Left renal pelvis (tissue), 4 donors: Measurements from ENCODE around the gene MTCL1. TPM values are rescaled to one million over a fixed set of nuclear protein-coding genes. Genes with fewer than 3 reads are reported as not detected.
"Not testable (repeated sequence)": the region's sequence is repeated elsewhere in the genome, so short reads cannot be mapped to it uniquely, and the experiment has no call there.

Source experiments
- DNase-seq, 4 donors: peaks; one replicate each; pipeline ENCODE4 v3.0.0-alpha.2; 2013; ENCODE audit warnings: low read depth in 4 of 4, low spot score in 3 of 4
- polyA plus RNA-seq, 4 donors: library from polyadenylated mRNA; unstranded; fragments of 120-200 nt; gene quantifications; one replicate each; pipeline ENCODE4 v1.2.1, GENCODE V29; 2013; ENCODE audit not compliant: insufficient read length in 4 of 4

MTCL1 gene
- polyA plus RNA-seq, 4 donors, result 16.1 to 35.9 (median 26.9) TPM

DNA sequence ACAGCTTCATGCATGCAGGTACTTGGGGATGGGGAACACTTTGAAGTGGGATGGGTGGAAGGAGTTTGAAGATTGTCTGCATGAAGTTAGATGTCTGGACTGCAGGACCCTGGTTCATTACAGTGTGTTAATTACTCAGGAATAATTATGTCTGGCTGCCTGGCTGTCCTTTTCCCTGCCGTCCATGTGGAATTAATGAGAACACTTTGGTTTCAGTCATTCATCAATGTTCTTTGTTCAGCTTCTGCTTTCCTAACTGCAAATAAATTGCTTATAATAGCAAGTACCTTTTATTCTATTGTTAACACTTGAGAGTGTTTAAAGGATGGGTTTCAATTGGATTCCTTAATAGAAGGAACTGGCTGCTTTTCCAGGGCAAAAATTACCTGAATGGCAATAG lies 35.8 kb downstream of the MTCL1 start:
- no peak for DNase-seq

DNA sequence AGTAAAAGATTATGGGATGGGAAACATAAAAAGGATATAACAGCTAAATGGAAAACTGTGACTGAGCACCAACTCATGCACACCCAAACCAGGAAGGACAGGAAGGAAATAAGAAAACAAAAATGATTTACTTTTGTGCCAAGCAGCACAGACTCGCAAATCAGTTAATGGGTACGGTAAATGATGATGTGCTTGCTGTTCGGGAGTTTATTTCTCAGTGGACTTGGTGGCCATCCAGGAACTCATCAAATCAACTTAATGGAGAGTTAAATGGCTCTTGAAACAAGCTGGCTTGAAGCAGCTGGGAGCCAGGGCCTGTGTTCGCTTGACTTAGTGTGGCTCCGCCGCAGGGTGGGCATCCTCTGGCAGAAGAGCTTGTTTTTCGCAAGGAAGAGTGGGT lies 36.2 kb downstream of the MTCL1 start:
- no peak for DNase-seq

DNA sequence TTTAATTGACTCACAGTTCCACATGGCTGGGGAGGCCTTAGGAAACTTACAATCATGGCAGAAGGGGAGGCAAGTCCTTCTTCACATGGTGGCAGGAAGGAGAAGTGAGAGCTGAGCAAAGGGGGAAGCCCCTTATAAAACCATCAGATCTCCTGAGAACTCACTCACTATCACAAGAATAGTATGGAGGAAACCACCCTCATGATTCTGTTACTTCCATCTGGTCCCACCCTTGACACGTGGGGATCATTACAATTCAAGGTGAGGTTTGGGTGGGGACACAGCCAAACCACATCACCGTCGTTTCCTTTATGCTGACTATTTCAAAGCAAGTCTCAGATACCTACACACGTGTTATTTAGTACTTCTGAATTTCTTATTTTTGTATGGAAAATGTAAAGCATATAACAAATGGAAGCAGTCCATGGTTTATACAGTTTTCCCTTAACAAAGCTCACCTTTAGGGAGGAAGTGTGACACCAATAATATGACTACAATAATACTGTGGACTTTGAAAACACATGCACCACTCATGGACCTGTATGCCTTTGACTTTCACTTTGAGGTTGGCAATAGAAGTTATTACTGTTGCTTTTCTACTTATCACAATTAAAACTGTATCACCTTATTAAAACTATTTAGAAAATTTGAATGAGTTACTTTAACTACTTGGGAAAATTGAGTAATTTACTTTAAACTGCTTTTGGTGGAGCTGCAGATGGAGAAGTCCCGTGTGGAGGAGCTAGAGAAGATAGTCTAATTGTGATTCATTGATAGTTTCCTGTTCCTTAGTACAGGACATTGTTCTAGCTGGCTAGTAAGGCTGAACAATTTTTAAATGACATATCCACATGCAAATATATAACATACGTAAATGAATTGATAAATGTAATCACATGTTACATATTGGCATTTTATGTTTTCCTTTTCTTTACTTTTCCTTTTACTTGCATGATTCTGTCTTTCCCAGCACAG lies 37.3 kb downstream of the MTCL1 start:
- no peak for DNase-seq

DNA sequence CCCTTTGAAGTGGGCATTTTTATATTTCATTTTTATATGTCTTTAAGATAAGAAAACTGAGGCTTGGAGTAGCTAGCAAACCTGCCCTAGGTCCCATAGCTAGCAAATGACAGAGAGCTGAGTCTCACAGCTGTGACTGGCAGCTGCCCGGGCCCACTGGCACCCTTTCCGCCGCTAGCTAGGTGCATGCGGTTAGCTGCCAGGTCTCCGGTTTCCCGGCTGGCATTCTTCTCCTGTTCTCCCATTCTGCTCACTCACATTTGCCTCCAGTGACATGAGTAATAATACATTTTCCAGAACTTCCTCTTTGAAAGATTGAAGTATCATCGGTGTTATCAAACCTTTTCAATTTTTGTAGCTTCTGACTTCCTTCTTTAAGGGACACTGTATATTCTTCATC lies 38.7 kb downstream of the MTCL1 start:
- no peak for DNase-seq

GRCh38 chr18:8744656-8745055 lies 39.3 kb downstream of the MTCL1 start:
- DNase-seq, result no peak

DNA sequence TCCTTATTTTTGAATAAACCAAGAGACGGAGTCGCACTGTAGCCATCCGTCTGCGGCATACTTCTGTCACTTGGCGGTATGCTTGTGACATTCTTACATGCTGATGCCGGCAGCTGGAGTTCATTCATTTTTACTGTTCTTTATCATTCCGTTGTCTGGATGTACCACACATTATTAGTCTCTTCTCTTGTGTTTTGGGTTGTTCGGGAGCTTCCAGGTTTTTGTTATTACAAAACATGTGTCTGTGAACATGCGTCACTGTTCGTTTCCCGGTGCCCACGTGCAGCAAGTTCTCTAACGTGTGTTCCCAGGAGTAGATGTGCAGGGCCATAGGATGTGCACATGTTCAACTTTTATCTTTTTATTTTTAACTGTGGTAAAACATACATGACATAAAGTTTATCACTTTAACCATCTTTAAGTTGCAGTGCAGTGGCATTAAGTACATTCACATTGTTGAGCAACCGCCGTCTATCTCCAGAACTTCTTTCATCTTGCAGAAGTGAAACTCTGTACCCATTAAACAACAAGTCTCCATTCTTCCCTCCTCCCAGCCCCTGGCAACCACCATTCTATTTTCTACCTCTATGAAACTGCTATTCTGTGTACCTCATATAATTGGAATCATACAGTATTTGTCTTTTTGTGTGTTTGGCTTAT lies 40.1 kb downstream of the MTCL1 start:
- DNase-seq, result no peak

GRCh38 chr18:8747440-8747937 lies 42.1 kb downstream of the MTCL1 start:
- DNase-seq, result no peak

DNA sequence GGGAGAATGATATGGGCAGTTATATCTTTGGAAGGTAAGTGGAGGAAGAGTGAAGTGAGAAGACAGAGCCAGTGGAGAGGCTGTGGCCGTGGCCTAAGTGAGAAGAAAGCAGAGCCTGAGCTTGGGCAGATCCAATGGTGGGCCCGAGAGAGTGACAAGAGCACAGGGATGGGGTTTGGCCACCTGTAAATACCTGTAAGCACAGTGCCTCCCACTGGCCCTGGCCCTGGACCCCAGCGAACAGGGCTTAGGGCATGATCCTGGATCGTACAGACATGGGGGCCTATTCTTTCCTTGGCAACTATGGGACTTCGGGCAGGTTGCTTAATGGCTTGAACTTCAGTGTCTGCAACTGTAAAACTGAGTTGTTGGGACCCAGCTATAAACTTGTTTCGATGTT lies 44.1 kb downstream of the MTCL1 start:
- DNase-seq, result no peak

- no peak for DNase-seq
Measured at GRCh38 chr18:8750954-8751415, 45.6 kb downstream of the MTCL1 start.

DNA sequence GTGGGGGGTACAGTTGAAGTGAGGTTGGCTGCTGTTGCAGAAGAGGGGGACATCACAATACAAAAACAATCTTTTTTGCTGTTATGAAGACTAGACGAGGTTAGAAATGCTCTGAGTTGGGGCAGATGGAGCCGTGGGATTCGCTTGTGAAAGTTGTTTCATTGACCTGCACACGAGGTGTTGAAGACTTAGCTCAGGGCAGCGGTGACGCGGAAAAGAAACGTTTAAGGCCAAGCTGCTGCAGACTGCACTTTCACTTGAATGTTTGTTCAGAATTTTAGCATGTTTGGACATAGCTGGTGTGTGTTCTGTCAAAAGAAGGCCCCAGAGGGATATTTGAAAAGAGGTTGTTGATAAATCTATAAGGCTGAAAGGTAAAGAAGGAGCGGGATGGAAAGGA lies 46.3 kb downstream of the MTCL1 start:
- no peak for DNase-seq

DNA sequence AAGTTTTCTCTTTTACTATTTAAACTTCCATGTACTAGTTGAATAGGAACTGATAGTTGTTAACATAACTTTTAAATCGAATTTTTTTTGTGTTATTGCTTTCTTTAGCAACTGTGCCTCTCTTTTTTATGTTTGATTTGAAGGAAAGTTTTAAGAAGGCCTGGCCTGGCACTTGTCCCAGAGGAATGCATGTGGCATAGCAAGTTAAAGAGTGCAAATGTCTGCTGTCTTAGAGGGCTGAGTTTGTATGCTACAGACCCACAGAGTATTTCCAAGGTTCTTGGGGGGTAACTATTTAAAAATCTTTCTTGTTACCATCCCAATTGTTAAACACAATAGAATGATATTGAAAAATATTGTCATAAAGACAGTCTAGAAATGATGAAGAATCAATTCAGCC lies 47.0 kb downstream of the MTCL1 start:
- DNase-seq, result no peak

GRCh38 chr18:8754995-8755960 lies 49.9 kb downstream of the MTCL1 start:
- DNase-seq, result no peak

GRCh38 chr18:8756571-8756970 lies 51.2 kb downstream of the MTCL1 start:
- no peak for DNase-seq

GRCh38 chr18:8757396-8757997 lies 52.1 kb downstream of the MTCL1 start:
- no peak for DNase-seq

- DNase-seq, result no peak
Measured at GRCh38 chr18:8758466-8758865, 53.1 kb downstream of the MTCL1 start.

GRCh38 chr18:8760984-8761383 lies 55.6 kb downstream of the MTCL1 start:
- no peak for DNase-seq

DNA sequence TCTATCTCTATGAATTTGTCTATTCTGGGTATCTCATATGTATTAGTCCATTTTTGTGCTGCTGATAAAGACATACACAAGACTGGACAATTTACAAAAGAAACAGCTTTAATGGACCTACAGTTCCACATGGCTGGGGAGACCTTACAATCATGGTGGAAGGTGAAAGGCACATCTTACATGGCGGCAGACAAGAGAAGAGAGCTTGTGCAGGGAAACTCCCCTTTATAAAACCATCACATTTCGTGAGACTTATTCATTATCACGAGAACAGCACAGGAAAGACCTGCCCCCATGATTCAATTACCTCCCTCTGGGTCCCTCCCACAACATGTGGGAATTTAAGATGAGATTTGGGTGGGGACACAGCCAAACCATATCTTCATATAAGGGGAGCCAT lies 56.2 kb downstream of the MTCL1 start:
- DNase-seq, result not testable (repeated sequence)

GRCh38 chr18:8762968-8763367 lies 57.6 kb downstream of the MTCL1 start:
- DNase-seq, result no peak

GRCh38 chr18:8763611-8764010 lies 58.3 kb downstream of the MTCL1 start:
- DNase-seq, result no peak
